Measurements from ENCODE around the gene NEAT1. TPM values are rescaled to one million over a fixed set of nuclear protein-coding genes. Genes with fewer than 3 reads are reported as not detected.

The NEAT1 gene
- polyA plus RNA-seq, 1 donor from 2014 or later = 4.2 TPM

- no peak for TF ChIP-seq EZH2 (IDR thresholded peaks at IDR 0.05; ENCODE audit: borderline replicate concordance, insufficient read depth, low read length, poor library complexity, severe bottlenecking)
- TF ChIP-seq TAF1 (IDR thresholded peaks at IDR 0.05; ENCODE audit: low read depth) = no peak
- no peak for TF ChIP-seq RAD21 (conservative IDR thresholded peaks at IDR 0.05)
- no peak for TF ChIP-seq MXI1 (conservative IDR thresholded peaks at IDR 0.05; ENCODE audit: poor library complexity, severe bottlenecking)
- no peak for TF ChIP-seq REST (IDR thresholded peaks at IDR 0.05; ENCODE audit: borderline replicate concordance)
- TF ChIP-seq CTCF (IDR thresholded peaks at IDR 0.05; ENCODE audit: poor library complexity, severe bottlenecking) = no peak
- TF ChIP-seq SMC3 (conservative IDR thresholded peaks at IDR 0.05; ENCODE audit: poor library complexity) = no peak
- no peak for TF ChIP-seq EP300 (conservative IDR thresholded peaks at IDR 0.05; ENCODE audit: poor library complexity, severe bottlenecking)
- TF ChIP-seq POLR2AphosphoS5 (IDR thresholded peaks at IDR 0.05) = no peak
- H3F3A ChIP-seq (ENCODE audit: insufficient read depth, low read length, poor library complexity, severe bottlenecking) = no peaks in the 10 kb centered on the region
- no peaks in the 10 kb centered on the region for H3K79me2 ChIP-seq (replicated peaks; ENCODE audit: insufficient read depth, low read length)
- H3K9ac ChIP-seq (ENCODE audit: low read length) = no peak overlapping the region
- no peaks in the 10 kb centered on the region for H3K9me3 ChIP-seq (ENCODE audit: low read length)
- H2AFZ ChIP-seq (ENCODE audit: low read depth, low read length) = no peak overlapping the region
- H3K4me3 ChIP-seq (ENCODE audit: low read length) = no peak overlapping the region
- no peaks in the 10 kb centered on the region for H3K9me2 ChIP-seq (ENCODE audit: insufficient read depth, low read length)
- H3K4me2 ChIP-seq (ENCODE audit: low read length) = no peak overlapping the region
- no peaks in the 10 kb centered on the region for H3K27me3 ChIP-seq (ENCODE audit: insufficient read depth, low read depth, low read length)
- H3K27ac ChIP-seq (ENCODE audit: low read length) = no peak overlapping the region
- no peaks in the 10 kb centered on the region for H4K20me1 ChIP-seq (ENCODE audit: insufficient read depth)
- H3K36me3 ChIP-seq (ENCODE audit: insufficient read depth, low read length) = no peaks in the 10 kb centered on the region
Observed at GRCh38 chr11:65392899-65393298, 29.7 kb upstream of the NEAT1 start.

GRCh38 chr11:65393513-65394079, 29.0 kb upstream of the NEAT1 start:
- H3K4me2 ChIP-seq (ENCODE audit: low read length) = no peak overlapping the region
- no peaks in the 10 kb centered on the region for H3K9me3 ChIP-seq (ENCODE audit: low read length)
- H2AFZ ChIP-seq (ENCODE audit: low read depth, low read length) = no peak overlapping the region
- H3K36me3 ChIP-seq (ENCODE audit: insufficient read depth, low read length) = no peaks in the 10 kb centered on the region
- no peak overlapping the region for H3K4me3 ChIP-seq (ENCODE audit: low read length)
- TF ChIP-seq CTCF (IDR thresholded peaks at IDR 0.05; ENCODE audit: poor library complexity, severe bottlenecking) (no peak), EZH2 (IDR thresholded peaks at IDR 0.05; ENCODE audit: borderline replicate concordance, insufficient read depth, low read length, poor library complexity, severe bottlenecking) (no peak), REST (IDR thresholded peaks at IDR 0.05; ENCODE audit: borderline replicate concordance) (no peak), MXI1 (conservative IDR thresholded peaks at IDR 0.05; ENCODE audit: poor library complexity, severe bottlenecking) (no peak), EP300 (conservative IDR thresholded peaks at IDR 0.05; ENCODE audit: poor library complexity, severe bottlenecking) (no peak), TAF1 (IDR thresholded peaks at IDR 0.05; ENCODE audit: low read depth) (no peak), POLR2AphosphoS5 (IDR thresholded peaks at IDR 0.05) (no peak), RAD21 (conservative IDR thresholded peaks at IDR 0.05) (no peak), SMC3 (conservative IDR thresholded peaks at IDR 0.05; ENCODE audit: poor library complexity) (no peak)
- H3K27ac ChIP-seq (ENCODE audit: low read length) = no peak overlapping the region
- H3K9me2 ChIP-seq (ENCODE audit: insufficient read depth, low read length) = no peaks in the 10 kb centered on the region
- H4K20me1 ChIP-seq (ENCODE audit: insufficient read depth) = no peaks in the 10 kb centered on the region
- H3K79me2 ChIP-seq (replicated peaks; ENCODE audit: insufficient read depth, low read length) = no peaks in the 10 kb centered on the region
- no peaks in the 10 kb centered on the region for H3K27me3 ChIP-seq (ENCODE audit: insufficient read depth, low read depth, low read length)
- no peak overlapping the region for H3K9ac ChIP-seq (ENCODE audit: low read length)
- no peaks in the 10 kb centered on the region for H3F3A ChIP-seq (ENCODE audit: insufficient read depth, low read length, poor library complexity, severe bottlenecking)

Data from neural cell (in vitro differentiated cells).